Left ventricle myocardium inferior (tissue), 1 donor: ENCODE measurements around the gene SPECC1L. TPM values are rescaled to one million over a fixed set of nuclear protein-coding genes. Genes with fewer than 3 reads are reported as not detected.

ENCODE experiments used
- DNase-seq: peaks from one replicate; pipeline ENCODE4 v3.0.0-alpha.2; 2020
- H3K27ac ChIP-seq: fragments of 200-600 bp; replicated peaks from 2 replicates; pipeline ENCODE4 v1.8.0; 2021
- H3K27me3 ChIP-seq: fragments of 200-600 bp; 2 replicates; pipeline ENCODE4 v1.8.0; 2021; ENCODE audit warnings: low read depth
- H3K36me3 ChIP-seq: fragments of 200-600 bp; 2 replicates; pipeline ENCODE4 v1.8.0; 2021
- H3K4me1 ChIP-seq: fragments of 200-600 bp; 2 replicates; pipeline ENCODE4 v1.8.0; 2021
- H3K4me3 ChIP-seq: fragments of 200-600 bp; 2 replicates; pipeline ENCODE4 v1.8.0; 2021; ENCODE audit warnings: mild to moderate bottlenecking, moderate library complexity
- H3K9me3 ChIP-seq: fragments of 200-600 bp; replicated peaks from 2 replicates; pipeline ENCODE4 v1.8.0; 2021
- intact Hi-C: fragments of 100-400 bp; cut with micrococcal nuclease; formaldehyde crosslinking; loops from one replicate; pipeline ENCODE4 v1.11.0; 2022
- total RNA-seq: library from RNA; stranded (reverse); fragmentation: NEBNext Ultra II Directional; extraction: Animal tissue kit (Norgen Biotek cat#: 25700); gene quantifications from one replicate; pipeline ENCODE4 v1.2.1, GENCODE V29; 2021
- TF ChIP-seq, protein P1 (sequence below): fragments of 200-600 bp; IDR thresholded peaks from 2 replicates; pipeline ENCODE4 v1.8.0; 2021; ENCODE audit warnings: antibody characterized with exemption, mild to moderate bottlenecking, borderline replicate concordance
- donor health status: DM: no; HTN: yes; CAD: no; lungs with severe emphysema.

Gene SPECC1L
- total RNA-seq, 1 donor from 2014 or later = 51.9 TPM

DNA sequence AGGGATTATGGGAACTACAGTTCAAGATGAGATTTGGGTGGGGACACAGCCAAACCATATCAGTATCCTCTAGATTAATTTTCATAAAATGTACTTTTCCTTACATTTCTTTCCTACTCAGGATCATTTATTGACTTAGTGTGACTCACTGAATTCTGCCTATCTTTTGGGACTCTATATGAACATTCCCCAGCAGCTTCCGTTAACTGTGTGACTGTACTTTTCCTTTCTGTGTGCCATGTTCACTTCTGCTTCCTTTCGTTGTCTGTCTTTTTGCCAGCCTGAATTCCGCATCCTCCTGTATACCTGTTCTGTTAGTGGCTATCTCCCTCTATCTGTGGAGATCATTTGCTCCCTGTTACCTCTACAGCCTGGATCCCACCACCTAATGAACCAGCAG is 48.8 kb downstream of the SPECC1L start:
- DNase-seq = no peak
- H3K27ac ChIP-seq = no peak overlapping the region
- intact Hi-C loops = no loop called here
- peaks cover 29% of the 10 kb centered on the region for H3K4me1 ChIP-seq
- peaks cover 47% of the 10 kb centered on the region for H3K36me3 ChIP-seq
- H3K9me3 ChIP-seq = no peaks in the 10 kb centered on the region
- no peak overlapping the region for H3K4me3 ChIP-seq
- TF ChIP-seq, protein P1, sequence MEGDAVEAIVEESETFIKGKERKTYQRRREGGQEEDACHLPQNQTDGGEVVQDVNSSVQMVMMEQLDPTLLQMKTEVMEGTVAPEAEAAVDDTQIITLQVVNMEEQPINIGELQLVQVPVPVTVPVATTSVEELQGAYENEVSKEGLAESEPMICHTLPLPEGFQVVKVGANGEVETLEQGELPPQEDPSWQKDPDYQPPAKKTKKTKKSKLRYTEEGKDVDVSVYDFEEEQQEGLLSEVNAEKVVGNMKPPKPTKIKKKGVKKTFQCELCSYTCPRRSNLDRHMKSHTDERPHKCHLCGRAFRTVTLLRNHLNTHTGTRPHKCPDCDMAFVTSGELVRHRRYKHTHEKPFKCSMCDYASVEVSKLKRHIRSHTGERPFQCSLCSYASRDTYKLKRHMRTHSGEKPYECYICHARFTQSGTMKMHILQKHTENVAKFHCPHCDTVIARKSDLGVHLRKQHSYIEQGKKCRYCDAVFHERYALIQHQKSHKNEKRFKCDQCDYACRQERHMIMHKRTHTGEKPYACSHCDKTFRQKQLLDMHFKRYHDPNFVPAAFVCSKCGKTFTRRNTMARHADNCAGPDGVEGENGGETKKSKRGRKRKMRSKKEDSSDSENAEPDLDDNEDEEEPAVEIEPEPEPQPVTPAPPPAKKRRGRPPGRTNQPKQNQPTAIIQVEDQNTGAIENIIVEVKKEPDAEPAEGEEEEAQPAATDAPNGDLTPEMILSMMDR = no peak
- H3K27me3 ChIP-seq = no peaks in the 10 kb centered on the region

DNA sequence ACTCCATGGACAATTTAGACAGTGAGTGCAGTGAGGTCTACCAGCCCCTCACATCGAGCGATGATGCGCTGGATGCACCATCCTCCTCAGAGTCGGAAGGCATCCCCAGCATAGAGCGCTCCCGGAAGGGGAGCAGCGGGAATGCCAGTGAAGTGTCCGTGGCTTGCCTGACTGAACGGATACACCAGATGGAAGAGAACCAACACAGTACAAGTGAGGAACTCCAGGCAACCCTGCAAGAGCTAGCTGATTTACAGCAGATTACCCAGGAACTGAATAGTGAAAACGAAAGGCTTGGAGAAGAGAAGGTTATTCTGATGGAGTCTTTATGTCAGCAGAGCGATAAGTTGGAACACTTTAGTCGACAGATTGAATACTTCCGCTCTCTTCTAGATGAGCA is 51.4 kb downstream of the SPECC1L start:
- H3K4me1 ChIP-seq = peaks cover 31% of the 10 kb centered on the region
- no peaks in the 10 kb centered on the region for H3K9me3 ChIP-seq
- H3K4me3 ChIP-seq = no peak overlapping the region
- intact Hi-C loops = loop anchor here (10.0 kb wide), 1 partner anchor 203 kb away; no protein-coding TSS in a partner anchor
- H3K27ac ChIP-seq = no peak overlapping the region
- peaks cover 53% of the 10 kb centered on the region for H3K36me3 ChIP-seq
- TF ChIP-seq, protein P1 = no peak
- no peaks in the 10 kb centered on the region for H3K27me3 ChIP-seq
- DNase-seq = no peak

DNA sequence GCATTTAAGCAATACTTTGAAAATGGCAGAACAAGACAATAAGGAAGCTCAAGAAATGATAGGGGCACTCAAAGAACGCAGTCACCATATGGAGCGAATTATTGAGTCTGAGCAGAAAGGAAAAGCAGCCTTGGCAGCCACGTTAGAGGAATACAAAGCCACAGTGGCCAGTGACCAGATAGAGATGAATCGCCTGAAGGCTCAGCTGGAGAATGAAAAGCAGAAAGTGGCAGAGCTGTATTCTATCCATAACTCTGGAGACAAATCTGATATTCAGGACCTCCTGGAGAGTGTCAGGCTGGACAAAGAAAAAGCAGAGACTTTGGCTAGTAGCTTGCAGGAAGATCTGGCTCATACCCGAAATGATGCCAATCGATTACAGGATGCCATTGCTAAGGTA is 51.9 kb downstream of the SPECC1L start:
- intact Hi-C loops = loop anchor here (10.0 kb wide), 1 partner anchor 202 kb away; no protein-coding TSS in a partner anchor
- DNase-seq = no peak
- Histone ChIP-seq H3K9me3 (no peaks in the 10 kb centered on the region), H3K36me3 (peaks cover 55% of the 10 kb centered on the region), H3K27ac (peak overlapping the region; percentile 36), H3K4me1 (peaks cover 31% of the 10 kb centered on the region), H3K4me3 (no peak overlapping the region), H3K27me3 (no peaks in the 10 kb centered on the region)
- TF ChIP-seq, protein P1 = no peak

DNA sequence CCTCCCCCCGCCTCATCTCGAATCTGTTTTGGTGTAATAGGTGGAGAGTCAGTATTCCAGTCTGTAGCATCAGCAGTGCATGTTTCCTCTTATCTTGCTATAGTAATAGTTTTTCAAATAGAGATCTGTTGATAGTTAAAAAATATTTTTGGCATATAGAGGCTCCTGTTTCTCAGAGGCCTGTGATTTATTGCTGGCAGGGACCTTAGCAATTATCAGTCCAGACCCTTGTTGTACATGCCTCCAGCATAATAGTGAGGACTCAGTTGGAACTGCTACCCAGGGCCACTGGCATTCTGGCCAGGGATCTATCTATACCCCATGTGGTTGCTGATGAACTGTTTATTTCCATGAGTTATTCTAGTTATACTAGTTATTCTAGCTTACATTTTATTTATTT is 52.6 kb downstream of the SPECC1L start:
- TF ChIP-seq, protein P1 = no peak
- DNase-seq = no peak
- H3K27ac ChIP-seq = peak overlapping the region; percentile 36

DNA sequence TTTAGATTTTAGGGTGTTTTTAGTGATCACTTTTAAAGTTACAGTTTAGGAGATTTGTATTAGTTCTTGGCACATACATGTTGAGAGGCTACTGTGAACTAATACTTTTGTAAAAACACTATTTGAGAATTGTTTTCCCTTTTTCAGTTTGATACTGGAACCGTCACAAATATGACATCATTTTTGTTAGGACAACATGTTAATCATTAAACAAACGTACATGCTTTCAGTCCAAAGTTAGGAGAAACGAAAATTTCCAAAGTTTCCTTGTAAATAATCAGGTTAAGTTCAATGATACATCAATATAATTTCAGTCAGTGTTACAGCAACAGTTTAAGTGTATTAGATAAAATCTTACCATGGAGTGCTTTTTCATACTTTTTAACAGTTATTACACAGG is 53.1 kb downstream of the SPECC1L start:
- TF ChIP-seq, protein P1 = no peak
- Histone ChIP-seq H3K9me3 (no peaks in the 10 kb centered on the region), H3K4me3 (no peak overlapping the region), H3K27me3 (no peaks in the 10 kb centered on the region), H3K4me1 (peaks cover 34% of the 10 kb centered on the region), H3K27ac (peak overlapping the region; percentile 36), H3K36me3 (peaks cover 63% of the 10 kb centered on the region)
- no peak for DNase-seq
- intact Hi-C loops = loop anchor here (10.0 kb wide), 1 partner anchor 201 kb away; no protein-coding TSS in a partner anchor

More for the DNA sequence above, 52.6 kb downstream of the SPECC1L start:
- H3K4me3 ChIP-seq = no peak overlapping the region
- H3K9me3 ChIP-seq = no peaks in the 10 kb centered on the region
- intact Hi-C loops = loop anchor here (10.0 kb wide), 1 partner anchor 202 kb away; no protein-coding TSS in a partner anchor
- H3K36me3 ChIP-seq = peaks cover 62% of the 10 kb centered on the region
- H3K27me3 ChIP-seq = no peaks in the 10 kb centered on the region
- peaks cover 34% of the 10 kb centered on the region for H3K4me1 ChIP-seq
